GM21717 (cell line): ENCODE data around the gene KRT12.

Experiments
- ATAC-seq: cut with Tn5 transposase; IDR thresholded peaks from one replicate; pipeline ENCODE4 v1.9.1; 2021; ENCODE audit warnings: mild to moderate bottlenecking, moderate library complexity; ENCODE audit not compliant: unreplicated experiment

The KRT12 gene

GRCh38 chr17:40846515-40847144 lies 20.4 kb downstream of the KRT12 start:
- no peak for ATAC-seq

- no peak for ATAC-seq
Measured at GRCh38 chr17:40844671-40845107, 22.3 kb downstream of the KRT12 start.

GRCh38 chr17:40843242-40843641 lies 23.8 kb downstream of the KRT12 start:
- no peak for ATAC-seq

- ATAC-seq, result no peak
Measured at GRCh38 chr17:40841246-40841645, 25.8 kb downstream of the KRT12 start.

- no peak for ATAC-seq
Measured at GRCh38 chr17:40839194-40839593, 27.8 kb downstream of the KRT12 start.

- no peak for ATAC-seq
Measured at GRCh38 chr17:40836020-40836419, 31.0 kb downstream of the KRT12 start.

GRCh38 chr17:40833882-40834281 lies 33.1 kb downstream of the KRT12 start:
- no peak for ATAC-seq

- no peak for ATAC-seq
Measured at GRCh38 chr17:40832840-40833239, 34.2 kb downstream of the KRT12 start.

- no peak for ATAC-seq
Measured at GRCh38 chr17:40830085-40830776, 36.8 kb downstream of the KRT12 start.

GRCh38 chr17:40828454-40829044 lies 38.5 kb downstream of the KRT12 start:
- ATAC-seq, result no peak

- no peak for ATAC-seq
Measured at GRCh38 chr17:40827746-40828453, 39.1 kb downstream of the KRT12 start.

- no peak for ATAC-seq
Measured at GRCh38 chr17:40825599-40825998, 41.4 kb downstream of the KRT12 start.

GRCh38 chr17:40824015-40824832 lies 42.8 kb downstream of the KRT12 start:
- ATAC-seq, result no peak

- ATAC-seq, result no peak
Measured at GRCh38 chr17:40822132-40822812, 44.8 kb downstream of the KRT12 start, which contains the start of gene KRT10. KRT10 (minus strand) TSS chr17:40822614; CDS start chr17:40822585, 29 bp downstream.

- no peak for ATAC-seq
Measured at GRCh38 chr17:40821536-40821935, 45.5 kb downstream of the KRT12 start.

- no peak for ATAC-seq
Measured at GRCh38 chr17:40820228-40820838, 46.7 kb downstream of the KRT12 start.

GRCh38 chr17:40819528-40820125 lies 47.4 kb downstream of the KRT12 start:
- ATAC-seq, result no peak

- ATAC-seq, result peak; percentile 68
Measured at GRCh38 chr17:40818733-40819527, 48.1 kb downstream of the KRT12 start.
